PC-3 (cell line): ENCODE results near the gene CAPN13.

Source experiments
- CTCF ChIP-seq: fragments of 300-600 bp; sonication (generic); conservative IDR thresholded peaks from 2 replicates; pipeline ENCODE4 v1.5.1; 2017; ENCODE audit warnings: antibody characterized with exemption, low read depth, mild to moderate bottlenecking, low read length
- EZH2 ChIP-seq: fragments of 300-600 bp; sonication (generic); IDR thresholded peaks from one replicate; pipeline ENCODE4 v1.6.1; 2017; ENCODE audit warnings: antibody characterized with exemption, mild to moderate bottlenecking, low read length; ENCODE audit not compliant: unreplicated experiment

DNA sequence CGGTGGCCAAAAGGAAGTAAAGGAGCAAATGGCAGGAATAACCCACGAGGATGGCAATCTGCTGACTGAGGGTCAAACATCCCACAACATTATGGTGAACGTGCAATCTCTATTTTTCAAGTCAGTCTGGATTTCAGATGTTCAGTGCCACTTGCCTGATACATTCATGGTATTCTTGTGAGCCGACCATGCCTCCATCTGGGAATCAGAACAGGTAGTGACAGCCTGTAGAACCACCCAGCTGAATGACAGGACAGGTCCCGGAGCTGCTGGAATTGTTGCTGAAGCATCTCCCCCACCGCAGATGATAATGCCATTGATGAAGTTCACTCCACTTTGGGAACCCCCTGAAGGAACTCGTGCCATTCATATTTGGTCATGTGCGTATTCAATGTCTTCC lies 123.2 kb downstream of the CAPN13 start:
- TF ChIP-seq CTCF = no peak
- no peak for TF ChIP-seq EZH2
